RPMI8226 (cell line): ENCODE data around the gene MAGEA9.
"Not testable (repeated sequence)": the region's sequence is repeated elsewhere in the genome, so short reads cannot be mapped to it uniquely, and the experiment has no call there.

ENCODE experiments used
- DNase-seq: peaks from one replicate; pipeline ENCODE4 v3.0.0-alpha.2; 2015

Gene MAGEA9

GRCh38 chrX:149818652-149819051, 36.9 kb downstream of the MAGEA9 start:
- no peak for DNase-seq

- no peak for DNase-seq
These were observed 37.6 kb downstream of the MAGEA9 start for GRCh38 chrX:149819371-149819770.

- peak; percentile 30 for DNase-seq
These were observed 43.7 kb downstream of the MAGEA9 start for GRCh38 chrX:149825424-149825823.

- DNase-seq: no peak
These were observed 45.5 kb downstream of the MAGEA9 start for GRCh38 chrX:149827254-149827653.

- no peak for DNase-seq
These were observed 48.0 kb downstream of the MAGEA9 start for GRCh38 chrX:149829751-149830191.

GRCh38 chrX:149830192-149830873, 48.6 kb downstream of the MAGEA9 start:
- DNase-seq: no peak

GRCh38 chrX:149831473-149831872, 49.7 kb downstream of the MAGEA9 start:
- DNase-seq: no peak

GRCh38 chrX:149836728-149837127, 55.0 kb downstream of the MAGEA9 start:
- DNase-seq: not testable (repeated sequence)

GRCh38 chrX:149837167-149837566, 55.4 kb downstream of the MAGEA9 start:
- DNase-seq: no peak
